ENCODE data around the gene SH3TC1.

SH3TC1 gene

GRCh38 chr4:8182294-8182693 is 16.8 kb upstream of the SH3TC1 start:
- no peak for DNase-seq

GRCh38 chr4:8182858-8183725 is 16.0 kb upstream of the SH3TC1 start:
- peak; percentile 50 for DNase-seq

- DNase-seq = no peak
Observed at GRCh38 chr4:8184061-8184460, 15.0 kb upstream of the SH3TC1 start.

GRCh38 chr4:8185295-8185694 is 13.8 kb upstream of the SH3TC1 start:
- no peak for DNase-seq

GRCh38 chr4:8185930-8186329 is 13.2 kb upstream of the SH3TC1 start:
- no peak for DNase-seq

- no peak for DNase-seq
Observed at GRCh38 chr4:8188085-8188484, 11.0 kb upstream of the SH3TC1 start.

GRCh38 chr4:8188743-8189550 is 10.1 kb upstream of the SH3TC1 start:
- DNase-seq = no peak

GRCh38 chr4:8189551-8190466 is 9.3 kb upstream of the SH3TC1 start:
- DNase-seq = no peak

GRCh38 chr4:8191136-8191747 is 7.8 kb upstream of the SH3TC1 start:
- DNase-seq = no peak

GRCh38 chr4:8192748-8193738 is 6.0 kb upstream of the SH3TC1 start:
- DNase-seq = no peak

- DNase-seq = no peak
Observed at GRCh38 chr4:8194306-8195242, 4.5 kb upstream of the SH3TC1 start.

- DNase-seq = no peak
Observed at GRCh38 chr4:8195431-8195830, 3.7 kb upstream of the SH3TC1 start.

GRCh38 chr4:8195841-8196458 is 3.1 kb upstream of the SH3TC1 start:
- no peak for DNase-seq

GRCh38 chr4:8197521-8197920 is 1.6 kb upstream of the SH3TC1 start:
- DNase-seq = no peak

GRCh38 chr4:8198206-8198905 is 734 bp upstream of the SH3TC1 start:
- no peak for DNase-seq

- no peak for DNase-seq
Observed at GRCh38 chr4:8199594-8200301, 658 bp downstream of the SH3TC1 start.

- no peak for DNase-seq
Observed at GRCh38 chr4:8200302-8200975, 1.3 kb downstream of the SH3TC1 start.
